Activated CD8-positive, alpha-beta memory T cell treated with anti-CD3 and anti-CD28 coated beads, Interleukin-2, amount 10 ng/mL, durations not matched to agents 7 days and 5 days (primary cell): ENCODE data around the gene NCOR1. TPM values are rescaled to one million over a fixed set of nuclear protein-coding genes. Genes with fewer than 3 reads are reported as not detected.
A peak's percentile ranks its signal among the peaks of the same experiment; 100 is the strongest.
"Not testable (repeated sequence)": the region's sequence is repeated elsewhere in the genome, so short reads cannot be mapped to it uniquely, and the experiment has no call there.

ENCODE experiments used
- ATAC-seq: fragments of 150-1000 bp; cut with Tn5 transposase; one replicate; pipeline ENCODE4 v1.10.0; 2021; ENCODE audit warnings: moderate library complexity
- CTCF ChIA-PET: fragments of 350-600 bp; sonication (Branson Sonifier 250); formaldehyde crosslinking; loops from one replicate; lab custom pipeline; 2021; ENCODE audit warnings: antibody characterized with exemption; lab: Charles Lee
- DNase-seq: peaks from one replicate; pipeline ENCODE4 v3.0.0-alpha.2; 2020
- H3K27ac Mint-ChIP-seq: one replicate; pipeline ENCODE4 v1.8.0; 2021; ENCODE audit warnings: mild to moderate bottlenecking, mixed read lengths
- H3K27me3 Mint-ChIP-seq: one replicate; pipeline ENCODE4 v1.8.0; 2021; ENCODE audit warnings: mixed read lengths
- H3K36me3 Mint-ChIP-seq: one replicate; pipeline ENCODE4 v1.8.0; 2021; ENCODE audit warnings: mild to moderate bottlenecking, mixed read lengths
- H3K4me1 Mint-ChIP-seq: one replicate; pipeline ENCODE4 v1.8.0; 2021; ENCODE audit warnings: mixed read lengths
- H3K4me3 Mint-ChIP-seq: one replicate; pipeline ENCODE4 v1.8.0; 2021; ENCODE audit warnings: mild to moderate bottlenecking, moderate library complexity, mixed read lengths
- H3K9me3 Mint-ChIP-seq: one replicate; pipeline ENCODE4 v1.8.0; 2022; ENCODE audit warnings: low read depth, mixed read lengths
- total RNA-seq, 2 experiments: library from RNA; stranded (reverse); gene quantifications; one replicate each; pipeline ENCODE4 v1.2.3, GENCODE V29; 2021

The NCOR1 gene
- total RNA-seq, 2 experiments from 2014 or later, result 166 to 175 TPM

- CTCF ChIA-PET, result interaction anchor here (0.6 to 1.0 kb wide), 3 partner anchors 9 to 168 kb away, joined by 3 to 4 read pairs (median 3); no protein-coding TSS in a partner anchor
- peaks cover 12% of the 10 kb centered on the region for H3K4me1 Mint-ChIP-seq
- not testable (repeated sequence) for H3K9me3 Mint-ChIP-seq, H3K27me3 Mint-ChIP-seq, ATAC-seq, DNase-seq, H3K4me3 Mint-ChIP-seq
- peak overlapping the region; percentile 11 for H3K27ac Mint-ChIP-seq
- peaks cover 35% of the 10 kb centered on the region for H3K36me3 Mint-ChIP-seq
Observed at GRCh38 chr17:16166766-16167165, 48.6 kb downstream of the NCOR1 start.

GRCh38 chr17:16158714-16159113, 56.6 kb downstream of the NCOR1 start:
- Mint-ChIP-seq H3K4me1 (peaks cover 10% of the 10 kb centered on the region), H3K4me3 (no peak overlapping the region), H3K36me3 (peaks cover 44% of the 10 kb centered on the region), H3K27me3 (no peaks in the 10 kb centered on the region), H3K27ac (no peak overlapping the region), H3K9me3 (no peaks in the 10 kb centered on the region)
- CTCF ChIA-PET, result no interaction called here
- ATAC-seq, result no peak
- DNase-seq, result no peak

- peaks cover 2% of the 10 kb centered on the region for H3K9me3 Mint-ChIP-seq
- H3K4me1 Mint-ChIP-seq, result peaks cover 8% of the 10 kb centered on the region
- H3K36me3 Mint-ChIP-seq, result peaks cover 49% of the 10 kb centered on the region
- no peaks in the 10 kb centered on the region for H3K27me3 Mint-ChIP-seq
- no peak overlapping the region for H3K4me3 Mint-ChIP-seq
- DNase-seq, result no peak
- CTCF ChIA-PET, result no interaction called here
- ATAC-seq, result no peak
- H3K27ac Mint-ChIP-seq, result no peak overlapping the region
Observed at GRCh38 chr17:16155536-16155935, 59.8 kb downstream of the NCOR1 start.

- H3K4me1 Mint-ChIP-seq, H3K27ac Mint-ChIP-seq, CTCF ChIA-PET, H3K27me3 Mint-ChIP-seq, H3K4me3 Mint-ChIP-seq, H3K9me3 Mint-ChIP-seq, DNase-seq, ATAC-seq: not testable (repeated sequence)
- H3K36me3 Mint-ChIP-seq, result peaks cover 52% of the 10 kb centered on the region
Observed at GRCh38 chr17:16152326-16152725, 63.0 kb downstream of the NCOR1 start.

- Mint-ChIP-seq H3K27ac (no peak overlapping the region), H3K9me3 (peaks cover 2% of the 10 kb centered on the region), H3K4me1 (peaks cover 4% of the 10 kb centered on the region), H3K27me3 (no peaks in the 10 kb centered on the region), H3K36me3 (peaks cover 51% of the 10 kb centered on the region), H3K4me3 (no peak overlapping the region)
- CTCF ChIA-PET, result no interaction called here
- ATAC-seq (no peak), DNase-seq (no peak)
Observed at GRCh38 chr17:16150251-16150856, 65.0 kb downstream of the NCOR1 start.

GRCh38 chr17:16148596-16148995, 66.7 kb downstream of the NCOR1 start:
- Mint-ChIP-seq H3K27me3 (no peaks in the 10 kb centered on the region), H3K36me3 (peaks cover 49% of the 10 kb centered on the region)

GRCh38 chr17:16145319-16145890, 69.9 kb downstream of the NCOR1 start:
- peaks cover 41% of the 10 kb centered on the region for H3K36me3 Mint-ChIP-seq
- DNase-seq, H3K9me3 Mint-ChIP-seq, H3K27ac Mint-ChIP-seq, ATAC-seq, H3K4me1 Mint-ChIP-seq, H3K27me3 Mint-ChIP-seq, H3K4me3 Mint-ChIP-seq: not testable (repeated sequence)
- CTCF ChIA-PET, result interaction anchor here (0.6 kb wide), 1 partner anchor 11 kb away, joined by 5 read pairs; no protein-coding TSS in a partner anchor

More at GRCh38 chr17:16148596-16148995, 66.7 kb downstream of the NCOR1 start:
- Mint-ChIP-seq H3K4me1 (no peaks in the 10 kb centered on the region), H3K9me3 (peaks cover 2% of the 10 kb centered on the region), H3K4me3 (no peak overlapping the region), H3K27ac (no peak overlapping the region)
- no peak for ATAC-seq
- DNase-seq, result no peak
- CTCF ChIA-PET, result interaction anchor here (0.7 kb wide), 1 partner anchor 33 kb away, joined by 4 read pairs; no protein-coding TSS in a partner anchor

- H3K27ac Mint-ChIP-seq, result no peak overlapping the region
- ATAC-seq (no peak), DNase-seq (no peak)
- no peak overlapping the region for H3K4me3 Mint-ChIP-seq
- peaks cover 43% of the 10 kb centered on the region for H3K36me3 Mint-ChIP-seq
- H3K4me1 Mint-ChIP-seq, result no peaks in the 10 kb centered on the region
- CTCF ChIA-PET, result no interaction called here
- H3K27me3 Mint-ChIP-seq, result no peaks in the 10 kb centered on the region
- no peaks in the 10 kb centered on the region for H3K9me3 Mint-ChIP-seq
Observed at GRCh38 chr17:16141685-16142084, 73.6 kb downstream of the NCOR1 start.

- H3K4me3 Mint-ChIP-seq, result no peak overlapping the region
- CTCF ChIA-PET, result no interaction called here
- peaks cover 40% of the 10 kb centered on the region for H3K36me3 Mint-ChIP-seq
- ATAC-seq, result no peak
- H3K27me3 Mint-ChIP-seq, result no peaks in the 10 kb centered on the region
- no peak for DNase-seq
- H3K27ac Mint-ChIP-seq, result no peak overlapping the region
- H3K9me3 Mint-ChIP-seq, result no peaks in the 10 kb centered on the region
- H3K4me1 Mint-ChIP-seq, result no peaks in the 10 kb centered on the region
Observed at GRCh38 chr17:16140854-16141253, 74.5 kb downstream of the NCOR1 start.

GRCh38 chr17:16135461-16135860, 79.9 kb downstream of the NCOR1 start:
- DNase-seq (no peak), ATAC-seq (no peak)
- Mint-ChIP-seq H3K4me3 (no peak overlapping the region), H3K4me1 (no peaks in the 10 kb centered on the region), H3K27ac (no peak overlapping the region), H3K36me3 (peaks cover 35% of the 10 kb centered on the region), H3K9me3 (no peaks in the 10 kb centered on the region), H3K27me3 (no peaks in the 10 kb centered on the region)
- CTCF ChIA-PET, result interaction anchor here (1.2 kb wide), 1 partner anchor 9 kb away, joined by 3 read pairs; no protein-coding TSS in a partner anchor

GRCh38 chr17:16131593-16131992, 83.7 kb downstream of the NCOR1 start:
- CTCF ChIA-PET, result no interaction called here
- Mint-ChIP-seq H3K27me3 (no peaks in the 10 kb centered on the region), H3K4me3 (no peak overlapping the region), H3K9me3 (no peaks in the 10 kb centered on the region), H3K36me3 (peaks cover 32% of the 10 kb centered on the region), H3K4me1 (no peaks in the 10 kb centered on the region), H3K27ac (no peak overlapping the region)
- no peak for DNase-seq
- no peak for ATAC-seq

- Mint-ChIP-seq H3K27ac (no peak overlapping the region), H3K4me3 (no peak overlapping the region), H3K27me3 (no peaks in the 10 kb centered on the region), H3K36me3 (peaks cover 27% of the 10 kb centered on the region), H3K9me3 (no peaks in the 10 kb centered on the region), H3K4me1 (no peaks in the 10 kb centered on the region)
- CTCF ChIA-PET, result no interaction called here
- no peak for ATAC-seq
- no peak for DNase-seq
Observed at GRCh38 chr17:16129441-16130205, 85.7 kb downstream of the NCOR1 start.

- H3K27me3 Mint-ChIP-seq, result no peaks in the 10 kb centered on the region
- peaks cover 46% of the 10 kb centered on the region for H3K36me3 Mint-ChIP-seq
- no peak for ATAC-seq
- H3K4me1 Mint-ChIP-seq, result no peaks in the 10 kb centered on the region
- no peak overlapping the region for H3K4me3 Mint-ChIP-seq
- CTCF ChIA-PET, result interaction anchor here (0.8 kb wide), 1 partner anchor 95 kb away, joined by 3 read pairs; no protein-coding TSS in a partner anchor
- no peak overlapping the region for H3K27ac Mint-ChIP-seq
- DNase-seq, result no peak
- H3K9me3 Mint-ChIP-seq, result no peaks in the 10 kb centered on the region
Observed at GRCh38 chr17:16123531-16123930, 91.8 kb downstream of the NCOR1 start.
